Heart right ventricle (tissue), 16 donors: ENCODE results near the gene CDKN2AIP. TPM values are rescaled to one million over a fixed set of nuclear protein-coding genes. Genes with fewer than 3 reads are reported as not detected.

Experiments used
- ATAC-seq, 8 donors: fragments of 200-7000 bp; cut with Tn5 transposase; one replicate each; pipeline ENCODE4 v1.9.1; 2020; ENCODE audit warnings: mild to moderate bottlenecking in 8 of 8, moderate library complexity in 8 of 8, moderate number of reproducible peaks in 1 of 8
- DNase-seq, 2 donors: peaks; one replicate each; pipeline ENCODE4 v3.0.0-alpha.2; 2020
- H3K27ac ChIP-seq, 10 donors: fragments of 200-600 bp; sonication (generic) in 2 of 10; one replicate each; pipeline versions ENCODE4 v1.5.0 to v1.8.0; 2020 to 2022; ENCODE audit warnings: mild to moderate bottlenecking in 3 of 10
- H3K27me3 ChIP-seq, 7 donors: fragments of 200-600 bp; one replicate each; pipeline ENCODE4 v1.8.0; 2021 to 2022; ENCODE audit warnings: mild to moderate bottlenecking in 2 of 7
- H3K36me3 ChIP-seq, 9 donors: fragments of 200-600 bp; sonication (generic) in 1 of 9; one replicate each; pipeline versions ENCODE4 v1.5.0 to v1.8.0; 2020 to 2022; ENCODE audit warnings: mild to moderate bottlenecking in 2 of 9
- H3K4me1 ChIP-seq, 9 donors: fragments of 200-600 bp; sonication (generic) in 1 of 9; one replicate each; pipeline versions ENCODE4 v1.5.0 to v1.8.0; 2020 to 2022; ENCODE audit warnings: mild to moderate bottlenecking in 4 of 9
- H3K4me3 ChIP-seq, 10 donors: fragments of 200-600 bp; sonication (generic) in 2 of 10; one replicate each; pipeline versions ENCODE4 v1.5.0 to v1.8.0; 2020 to 2022; ENCODE audit warnings: mild to moderate bottlenecking in 7 of 10, moderate library complexity in 2 of 10
- H3K9me3 ChIP-seq, 11 donors: fragments of 200-600 bp in 10 of 11; sonication (generic) in 2 of 11; one replicate each; pipeline versions ENCODE4 v1.5.0 to v1.8.0; 2013 to 2022; ENCODE audit warnings: mild to moderate bottlenecking in 2 of 11, control low read depth in 1 of 11, moderate library complexity in 1 of 11
- WGBS, 2 donors: extraction: QIAGEN DNeasy Blood & Tissue Kit; methylation state at CpG; one replicate each; pipeline ENCODE4 v1.1.7; 2013; ENCODE audit warnings: inconsistent platforms in 1 of 2; 5-methylcytosine and 5-hydroxymethylcytosine counted together
- intact Hi-C, 10 donors: fragments of 100-400 bp; cut with DNase I; formaldehyde crosslinking; loops; one replicate each; pipeline versions ENCODE4 v1.11.1 to v1.14.2; 2022
- polyA plus RNA-seq, 2 donors: library from polyadenylated mRNA; stranded (reverse); fragments of 200-250 nt; gene quantifications; one replicate each; pipeline ENCODE4 v1.2.3, GENCODE V29; 2013
- total RNA-seq, 10 donors: library from RNA; stranded (reverse); fragmentation: NEBNext Ultra II Directional in 3 of 10; extraction: Animal tissue kit (Norgen Biotek cat#: 25700) in 3 of 10; gene quantifications; one replicate each; pipeline versions ENCODE4 v1.2.1 to v1.2.4, GENCODE V29; 2021 to 2023
- TF ChIP-seq, protein P1 (sequence below), 9 donors: fragments of 200-600 bp; sonication (generic) in 2 of 9; IDR thresholded peaks; one replicate each; pipeline versions ENCODE4 v1.5.0 to v1.8.0; 2021 to 2022; ENCODE audit warnings: antibody characterized with exemption in 9 of 9, mild to moderate bottlenecking in 5 of 9, moderate library complexity in 1 of 9
- donor health status: Arrhythmogenic right ventricular cardiomyopathy.
- donor health status: ischemic (EF 13 %, LVEDD 7.1; RV severe dilation, severe dysfunction).
- donor health status: healthy with polysubstance abuse.
- donor health status: DM: no; HTN: yes; CAD: no.
- donor health status: DM: no; HTN: no; CAD: no.
- donor health status: ischemic (EF 25% LVEDD 6.9; RV normal size, moderate dysfunction).
- donor health status: ischemic (EF 25% LVEDD 5.7; RV mildly dilated, moderate dysfunction).
- donor health status: healthy.
- donor health status: DM: yes; HTN: yes; CAD: no.
- donor health status: Ischemic cardiomyopathy.
- donor health status: ischemic (EF 35%, LVEDD 5.7; RV mildly dilated, moderate dysfunction).
- donor health status: nonischemic (EF 11% LVEDD 7.7; RV severe dilation, severe dysfunction).
- donor health status: DM: yes; HTN: yes; CAD: no.
- donor health status: PGD.
- donor health status: ischemic (EF 29% LVEDD 5.4; RV normal size, mild dysfunction).
- donor health status: nonischemic (EF 23%, LVEDD 6.1; RV moderate dilation, normal function).

CDKN2AIP gene
- total and polyA plus RNA-seq, 12 donors: 5.6 to 12.7 (median 9.7) TPM

DNA sequence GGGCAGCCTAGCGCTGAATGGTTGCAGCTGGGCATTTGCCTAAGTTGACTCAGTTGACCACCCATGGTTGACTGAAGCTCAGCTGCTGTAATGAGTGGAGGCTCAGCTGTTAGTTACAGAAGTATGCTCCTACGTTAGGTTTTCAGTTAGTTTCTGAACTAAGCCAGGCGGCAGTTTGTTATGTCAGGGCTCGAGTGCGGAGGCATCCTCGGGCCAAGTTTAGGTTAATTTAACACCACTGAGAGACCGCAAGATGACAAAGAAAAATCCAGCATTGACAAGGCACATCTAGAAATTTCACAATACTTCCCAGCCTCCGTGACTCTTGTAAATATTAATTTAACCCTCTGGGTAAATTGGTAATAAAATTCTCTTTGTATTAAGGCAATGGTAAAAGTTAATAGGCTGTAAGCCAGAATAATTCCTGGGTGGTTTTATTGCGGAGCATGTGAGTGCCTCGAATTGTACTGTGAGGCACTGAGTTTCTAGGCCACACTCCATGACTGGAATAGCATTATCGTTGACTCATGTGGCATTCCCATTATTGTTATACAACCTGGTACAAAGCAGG, 33.1 kb upstream of the CDKN2AIP start:
- intact Hi-C loops: no loop called here
- Histone ChIP-seq H3K4me3 (no peak overlapping the region), H3K27me3 (no peaks in the 10 kb centered on the region), H3K27ac (no peak overlapping the region), H3K36me3 (no peaks in the 10 kb centered on the region), H3K4me1 (peaks cover 0 to 11% (median 0%) of the 10 kb centered on the region in 9 donors), H3K9me3 (no peaks in the 10 kb centered on the region)
- TF ChIP-seq, protein P1, sequence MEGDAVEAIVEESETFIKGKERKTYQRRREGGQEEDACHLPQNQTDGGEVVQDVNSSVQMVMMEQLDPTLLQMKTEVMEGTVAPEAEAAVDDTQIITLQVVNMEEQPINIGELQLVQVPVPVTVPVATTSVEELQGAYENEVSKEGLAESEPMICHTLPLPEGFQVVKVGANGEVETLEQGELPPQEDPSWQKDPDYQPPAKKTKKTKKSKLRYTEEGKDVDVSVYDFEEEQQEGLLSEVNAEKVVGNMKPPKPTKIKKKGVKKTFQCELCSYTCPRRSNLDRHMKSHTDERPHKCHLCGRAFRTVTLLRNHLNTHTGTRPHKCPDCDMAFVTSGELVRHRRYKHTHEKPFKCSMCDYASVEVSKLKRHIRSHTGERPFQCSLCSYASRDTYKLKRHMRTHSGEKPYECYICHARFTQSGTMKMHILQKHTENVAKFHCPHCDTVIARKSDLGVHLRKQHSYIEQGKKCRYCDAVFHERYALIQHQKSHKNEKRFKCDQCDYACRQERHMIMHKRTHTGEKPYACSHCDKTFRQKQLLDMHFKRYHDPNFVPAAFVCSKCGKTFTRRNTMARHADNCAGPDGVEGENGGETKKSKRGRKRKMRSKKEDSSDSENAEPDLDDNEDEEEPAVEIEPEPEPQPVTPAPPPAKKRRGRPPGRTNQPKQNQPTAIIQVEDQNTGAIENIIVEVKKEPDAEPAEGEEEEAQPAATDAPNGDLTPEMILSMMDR (IDR thresholded peaks at IDR 0.05): no peak
- WGBS, 2 donors: 90 to 94% methylated on average over 11 of the region's 11 CpGs
- DNase-seq (no peak), ATAC-seq (no peak)

GRCh38 chr4:183412821-183413220, 31.6 kb upstream of the CDKN2AIP start:
- ATAC-seq (peak in 1 of 8 donors; percentile 42), DNase-seq (no peak)
- 79% methylated on average over 11 of the region's 11 CpGs for WGBS, 2 donors
- Histone ChIP-seq H3K4me1 (peaks cover 0 to under 1% (median 0%) of the 10 kb centered on the region in 9 donors), H3K27me3 (no peaks in the 10 kb centered on the region), H3K9me3 (no peaks in the 10 kb centered on the region), H3K36me3 (no peaks in the 10 kb centered on the region), H3K4me3 (no peak overlapping the region), H3K27ac (no peak overlapping the region)
- TF ChIP-seq, protein P1 (IDR thresholded peaks at IDR 0.05): no peak
- intact Hi-C loops: no loop called here

DNA sequence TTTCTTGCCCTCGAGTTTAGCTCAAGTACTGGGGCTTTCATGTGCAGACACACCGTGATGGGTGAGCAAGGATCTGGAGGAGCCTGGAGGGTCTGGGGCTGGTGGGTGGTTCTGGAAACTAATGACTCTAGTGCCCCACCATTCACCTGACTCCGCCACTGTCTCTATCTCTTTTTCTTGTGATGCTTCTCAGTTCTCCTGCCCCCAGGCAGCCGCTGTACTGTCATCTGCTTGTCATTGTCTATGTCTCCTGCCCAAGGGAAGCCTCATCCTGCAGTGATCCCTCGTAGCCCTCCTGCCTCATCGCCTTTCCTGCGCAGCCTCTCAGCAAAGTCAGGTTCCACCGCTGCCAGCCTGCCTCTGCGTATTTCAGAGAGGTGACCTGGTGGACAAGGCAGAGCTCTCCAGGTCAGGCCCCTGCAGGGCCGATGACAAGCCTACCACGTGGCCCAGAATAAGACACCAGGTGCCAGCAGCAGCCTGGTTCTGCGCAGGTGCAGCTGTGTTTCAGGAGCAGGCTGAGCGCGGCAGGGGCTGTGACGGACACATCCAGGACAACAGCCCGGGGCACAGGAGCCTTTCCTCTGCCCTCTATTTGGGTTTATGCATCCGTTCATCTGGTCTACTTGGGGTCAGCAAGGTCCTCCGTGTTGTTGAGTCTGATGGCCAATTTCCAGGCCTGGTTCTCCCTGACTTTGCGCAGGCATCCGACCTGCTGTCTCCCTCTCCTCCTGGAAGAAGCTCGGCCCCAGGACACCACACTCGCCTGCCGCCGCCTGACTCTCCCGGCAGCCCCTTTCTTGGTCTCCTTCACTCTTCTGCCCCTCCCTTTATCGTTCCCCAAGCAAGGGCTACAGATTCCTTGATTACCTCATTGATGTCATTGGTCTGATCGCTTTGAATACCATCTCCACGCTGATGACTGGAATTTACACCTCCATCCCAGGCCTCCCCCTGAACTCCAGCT, 30.9 kb upstream of the CDKN2AIP start:
- WGBS, 2 donors: 88 to 89% methylated on average over 28 of the region's 28 CpGs
- Histone ChIP-seq H3K36me3 (no peaks in the 10 kb centered on the region), H3K9me3 (no peaks in the 10 kb centered on the region), H3K27me3 (no peaks in the 10 kb centered on the region), H3K4me3 (no peak overlapping the region), H3K27ac (no peak overlapping the region), H3K4me1 (no peaks in the 10 kb centered on the region)
- DNase-seq (no peak), ATAC-seq (no peak)
- TF ChIP-seq, protein P1 (IDR thresholded peaks at IDR 0.05): no peak
- intact Hi-C loops: no loop called here

DNA sequence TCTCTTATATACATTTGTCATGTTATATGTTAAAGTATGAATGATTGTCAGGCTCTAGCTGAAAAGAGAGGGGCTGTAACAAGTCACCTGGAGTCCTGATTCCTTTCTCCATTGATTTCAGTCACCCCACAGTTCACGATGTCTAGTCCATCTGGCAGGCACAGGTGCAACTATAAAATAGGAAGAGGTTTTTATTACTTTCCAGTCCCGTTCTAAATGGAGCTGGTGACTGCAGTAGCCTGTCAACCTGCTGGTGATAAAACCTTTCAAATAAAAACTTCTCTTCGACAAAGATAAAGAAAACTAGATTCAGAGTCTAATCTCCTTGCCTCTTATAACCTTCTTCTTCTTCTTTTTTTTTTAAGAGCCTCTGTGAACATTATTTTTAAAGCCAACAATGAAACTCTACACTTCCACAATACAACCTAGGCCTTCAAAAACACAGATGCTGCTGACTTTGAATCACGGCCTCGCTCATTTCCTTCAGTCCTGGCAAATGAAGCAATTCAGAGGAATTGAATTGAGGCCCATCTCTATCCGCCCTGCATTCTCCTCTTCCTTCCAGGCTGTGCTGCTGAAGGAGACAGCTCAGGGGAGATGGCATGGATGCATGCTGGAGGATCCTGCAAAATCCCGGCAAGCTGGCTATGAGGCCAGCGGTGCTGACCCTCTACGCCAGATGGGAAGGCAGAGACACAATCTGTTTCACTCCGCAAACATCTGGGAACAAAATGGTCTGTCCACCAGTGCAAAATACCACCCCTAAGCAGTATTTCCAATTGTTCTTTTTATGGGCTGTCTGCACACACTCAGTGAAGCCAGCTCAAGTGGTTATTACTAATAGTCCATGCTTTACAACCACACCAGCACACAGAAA, 27.3 kb upstream of the CDKN2AIP start:
- TF ChIP-seq, protein P1 (IDR thresholded peaks at IDR 0.05): no peak
- H3K36me3 ChIP-seq: no peaks in the 10 kb centered on the region
- H3K4me3 ChIP-seq: no peak overlapping the region
- H3K27ac ChIP-seq: no peak overlapping the region
- H3K27me3 ChIP-seq: no peaks in the 10 kb centered on the region
- intact Hi-C loops: no loop called here
- H3K4me1 ChIP-seq: no peaks in the 10 kb centered on the region
- WGBS, 2 donors: 74 to 79% methylated on average over 10 of the region's 10 CpGs
- H3K9me3 ChIP-seq: no peaks in the 10 kb centered on the region
- no peak for ATAC-seq
- DNase-seq: no peak
